Thyroid gland (tissue), 4 donors: Measurements from ENCODE around the gene CCL17. TPM values are rescaled to one million over a fixed set of nuclear protein-coding genes. Genes with fewer than 3 reads are reported as not detected.
"Not testable (repeated sequence)": the region's sequence is repeated elsewhere in the genome, so short reads cannot be mapped to it uniquely, and the experiment has no call there.

Experiments used
- DNase-seq, 2 donors: peaks; one replicate each; pipeline ENCODE4 v3.0.0-alpha.2; 2019
- H3K27ac ChIP-seq, 3 donors: fragments of 200-600 bp; sonication (generic); 1 replicate in 2 of 3; 2 replicates in 1 of 3; pipeline ENCODE4 v1.5.1; 2016 to 2019; ENCODE audit warnings: mild to moderate bottlenecking in 1 of 3, moderate library complexity in 1 of 3
- H3K27me3 ChIP-seq: fragments of 200-600 bp; sonication (generic); one replicate; pipeline ENCODE4 v1.5.1; 2019
- H3K36me3 ChIP-seq, 2 donors: fragments of 200-600 bp; sonication (generic); one replicate each; pipeline ENCODE4 v1.5.1; 2016 to 2019
- H3K4me1 ChIP-seq, 2 donors: fragments of 200-600 bp; sonication (generic); one replicate each; pipeline ENCODE4 v1.5.1; 2017 to 2019
- H3K4me3 ChIP-seq, 3 donors: fragments of 200-600 bp; sonication (generic); replicated peaks in 1 of 3; 1 replicate in 2 of 3; 2 replicates in 1 of 3; pipeline ENCODE4 v1.5.1; 2016; ENCODE audit warnings: mild to moderate bottlenecking in 1 of 3
- H3K9me3 ChIP-seq: fragments of 200-600 bp; sonication (generic); one replicate; pipeline ENCODE4 v1.5.1; 2017
- POLR2A ChIP-seq, 2 donors: fragments of 450-650 bp; IDR thresholded peaks; one replicate each; pipeline ENCODE4 v1.6.1; 2017; ENCODE audit warnings: antibody characterized with exemption in 2 of 2, mild to moderate bottlenecking in 2 of 2, moderate library complexity in 1 of 2
- WGBS, 2 donors: methylation state at CpG; one replicate each; pipeline ENCODE4 v1.1.5; 2017; 5-methylcytosine and 5-hydroxymethylcytosine counted together
- intact Hi-C: fragments of 100-400 bp; cut with DNase I; formaldehyde crosslinking; loops from one replicate; pipeline ENCODE4 v1.15.1; 2023
- total RNA-seq, 4 donors: library from RNA; depleted of rRNA; stranded (reverse); fragments of >200 nt; gene quantifications; one replicate each; pipeline ENCODE4 v1.2.3, GENCODE V29; 2016
- TF ChIP-seq, protein P1 (sequence below), 6 experiments: fragments of 200-600 bp in 3 of 6; fragments of 450-650 bp in 3 of 6; sonication (generic) in 3 of 6; IDR thresholded peaks; one replicate each; pipeline ENCODE4 v1.5.1; 2016 to 2019; ENCODE audit warnings: antibody characterized with exemption in 6 of 6, mild to moderate bottlenecking in 2 of 6, inconsistent platforms in 1 of 6, moderate library complexity in 1 of 6

Gene CCL17
- total RNA-seq, 4 donors from 2014 or later, result not detected

DNA sequence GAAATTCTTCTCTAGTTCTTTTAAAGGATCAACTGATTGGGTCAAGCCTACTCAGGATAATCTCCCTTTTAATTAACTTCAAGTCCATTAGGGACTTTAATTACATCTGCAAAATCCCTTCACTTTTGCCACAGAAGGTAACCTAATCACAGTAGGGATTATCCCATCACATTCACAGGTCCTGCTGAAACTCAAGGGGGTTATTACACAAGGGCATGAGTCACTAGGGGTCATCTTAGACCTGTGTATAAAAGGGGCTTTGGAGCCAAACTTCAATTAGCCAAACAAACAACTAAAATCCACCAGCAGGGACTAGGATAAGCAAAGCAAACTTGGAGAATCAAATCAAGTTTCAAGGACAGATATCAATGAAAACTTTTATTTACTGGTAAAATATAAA is 23.3 kb downstream of the CCL17 start:
- intact Hi-C loops, result no loop called here
- Histone ChIP-seq H3K27ac (no peak overlapping the region), H3K9me3 (no peaks in the 10 kb centered on the region), H3K4me3 (no peak overlapping the region), H3K4me1 (peaks cover 0 to 12% of the 10 kb centered on the region in 2 donors), H3K27me3 (no peaks in the 10 kb centered on the region), H3K36me3 (peaks cover 27 to 50% of the 10 kb centered on the region in 2 donors)
- TF ChIP-seq POLR2A (IDR thresholded peaks at IDR 0.05), result no peak
- no peak for DNase-seq

DNA sequence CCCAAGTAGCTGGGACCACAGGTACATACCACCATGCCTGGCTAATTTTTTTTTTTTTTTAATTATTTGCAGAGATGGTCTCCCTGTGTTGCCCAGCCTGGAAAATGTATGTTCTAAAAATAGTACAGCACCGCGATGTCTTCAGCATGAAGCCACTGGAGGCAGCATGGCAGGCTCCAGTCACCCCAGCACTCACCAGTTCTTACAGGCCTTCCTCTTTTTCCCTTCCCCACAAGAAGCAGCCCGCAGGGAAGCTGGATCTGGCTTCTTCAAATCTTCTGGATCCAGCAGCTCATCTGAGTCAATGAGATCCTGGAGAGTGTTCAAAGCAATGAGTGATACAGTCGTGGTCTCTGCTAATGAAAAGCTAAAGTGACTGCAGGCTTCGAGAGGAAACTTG is 26.4 kb downstream of the CCL17 start:
- TF ChIP-seq, protein P1, sequence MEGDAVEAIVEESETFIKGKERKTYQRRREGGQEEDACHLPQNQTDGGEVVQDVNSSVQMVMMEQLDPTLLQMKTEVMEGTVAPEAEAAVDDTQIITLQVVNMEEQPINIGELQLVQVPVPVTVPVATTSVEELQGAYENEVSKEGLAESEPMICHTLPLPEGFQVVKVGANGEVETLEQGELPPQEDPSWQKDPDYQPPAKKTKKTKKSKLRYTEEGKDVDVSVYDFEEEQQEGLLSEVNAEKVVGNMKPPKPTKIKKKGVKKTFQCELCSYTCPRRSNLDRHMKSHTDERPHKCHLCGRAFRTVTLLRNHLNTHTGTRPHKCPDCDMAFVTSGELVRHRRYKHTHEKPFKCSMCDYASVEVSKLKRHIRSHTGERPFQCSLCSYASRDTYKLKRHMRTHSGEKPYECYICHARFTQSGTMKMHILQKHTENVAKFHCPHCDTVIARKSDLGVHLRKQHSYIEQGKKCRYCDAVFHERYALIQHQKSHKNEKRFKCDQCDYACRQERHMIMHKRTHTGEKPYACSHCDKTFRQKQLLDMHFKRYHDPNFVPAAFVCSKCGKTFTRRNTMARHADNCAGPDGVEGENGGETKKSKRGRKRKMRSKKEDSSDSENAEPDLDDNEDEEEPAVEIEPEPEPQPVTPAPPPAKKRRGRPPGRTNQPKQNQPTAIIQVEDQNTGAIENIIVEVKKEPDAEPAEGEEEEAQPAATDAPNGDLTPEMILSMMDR (IDR thresholded peaks at IDR 0.05), result no peak
- no peak for TF ChIP-seq POLR2A (IDR thresholded peaks at IDR 0.05)
- DNase-seq, result no peak
- no peak overlapping the region for H3K27ac ChIP-seq
- no peak overlapping the region for H3K4me3 ChIP-seq
- H3K4me1 ChIP-seq, result no peaks in the 10 kb centered on the region
- no peaks in the 10 kb centered on the region for H3K27me3 ChIP-seq
- peaks cover 53 to 82% of the 10 kb centered on the region in 2 donors for H3K36me3 ChIP-seq
- no peaks in the 10 kb centered on the region for H3K9me3 ChIP-seq
- 89 to 90% methylated on average over 5 of the region's 5 CpGs for WGBS, 2 donors
- intact Hi-C loops, result no loop called here

DNA sequence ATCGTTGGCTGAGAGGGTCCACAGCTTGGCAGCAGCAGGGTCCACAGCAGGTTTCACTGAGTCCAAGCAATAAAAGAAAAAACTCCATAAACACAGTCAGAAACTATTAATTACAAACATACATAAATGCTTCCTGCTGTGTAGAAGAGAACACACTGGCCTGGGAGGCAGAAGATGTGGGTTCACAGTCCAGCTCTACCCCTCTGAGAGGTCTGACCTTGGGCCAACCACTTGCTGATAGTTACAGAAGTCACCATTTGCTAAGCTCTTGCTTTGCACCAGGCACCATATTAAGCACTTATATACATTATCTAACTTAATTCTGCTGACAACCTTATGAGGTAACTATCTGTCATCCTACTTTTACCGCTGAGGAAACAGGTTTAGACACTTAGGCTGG is 27.9 kb downstream of the CCL17 start:
- Histone ChIP-seq H3K4me1 (no peaks in the 10 kb centered on the region), H3K36me3 (peaks cover 53 to 86% of the 10 kb centered on the region in 2 donors), H3K4me3 (no peak overlapping the region), H3K9me3 (no peaks in the 10 kb centered on the region), H3K27ac (no peak overlapping the region), H3K27me3 (no peaks in the 10 kb centered on the region)
- TF ChIP-seq POLR2A (IDR thresholded peaks at IDR 0.05), result no peak
- TF ChIP-seq, protein P1 (IDR thresholded peaks at IDR 0.05), result no peak
- DNase-seq, result no peak
- 89 to 94% methylated on average over 2 of the region's 2 CpGs for whole genome bisulfite sequencing, 2 donors
- intact Hi-C loops, result no loop called here

DNA sequence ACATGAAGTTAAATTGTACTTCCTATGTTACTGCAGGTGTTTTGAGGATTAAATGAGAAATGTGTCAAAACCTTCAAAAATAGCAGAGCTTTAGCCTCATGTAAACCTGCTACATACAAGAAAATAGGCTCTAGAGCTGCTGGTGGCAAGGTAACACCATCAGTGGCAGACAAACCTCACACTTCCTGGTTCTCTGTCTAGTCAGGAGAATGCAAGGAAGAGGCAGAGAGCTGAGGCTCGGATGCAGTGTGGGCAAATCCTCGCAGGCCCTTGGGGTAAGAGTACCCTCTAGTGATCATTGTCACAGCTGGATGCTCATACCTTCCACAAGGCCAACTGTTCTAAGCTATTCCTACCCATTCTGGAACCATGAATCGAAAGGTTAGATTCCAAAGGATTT is 28.4 kb downstream of the CCL17 start:
- TF ChIP-seq, protein P1 (IDR thresholded peaks at IDR 0.05), result no peak
- TF ChIP-seq POLR2A (IDR thresholded peaks at IDR 0.05), result no peak
- H3K4me1 ChIP-seq, result no peaks in the 10 kb centered on the region
- no peaks in the 10 kb centered on the region for H3K27me3 ChIP-seq
- no peak overlapping the region for H3K4me3 ChIP-seq
- DNase-seq, result no peak
- no peak overlapping the region for H3K27ac ChIP-seq
- intact Hi-C loops, result no loop called here
- H3K36me3 ChIP-seq, result peaks cover 53 to 84% of the 10 kb centered on the region in 2 donors
- H3K9me3 ChIP-seq, result no peaks in the 10 kb centered on the region
- 83 to 87% methylated on average over 3 of the region's 3 CpGs for WGBS, 2 donors

DNA sequence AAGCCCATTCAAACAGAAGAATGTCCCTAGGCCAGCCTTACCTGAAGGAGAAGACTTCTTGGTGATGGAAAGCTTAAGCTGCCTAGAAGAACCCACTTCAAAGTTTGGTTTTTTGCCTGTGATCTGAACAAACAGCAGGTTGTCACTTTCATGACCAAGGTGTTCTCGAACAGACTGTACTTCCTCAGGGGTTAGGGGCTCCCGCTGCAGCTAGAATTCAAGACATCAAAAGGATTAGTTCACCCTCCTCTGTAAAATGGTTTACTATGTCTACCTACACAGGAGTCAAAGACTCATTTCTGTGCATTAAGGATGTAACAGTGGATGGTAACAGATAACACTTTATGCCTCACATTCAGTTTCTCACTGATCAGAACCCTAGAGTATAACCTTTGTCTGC is 29.4 kb downstream of the CCL17 start:
- peaks cover 53 to 74% of the 10 kb centered on the region in 2 donors for H3K36me3 ChIP-seq
- no peaks in the 10 kb centered on the region for H3K4me1 ChIP-seq
- H3K4me3 ChIP-seq, result no peak overlapping the region
- no peak for TF ChIP-seq POLR2A (IDR thresholded peaks at IDR 0.05)
- TF ChIP-seq, protein P1 (IDR thresholded peaks at IDR 0.05), result no peak
- no peaks in the 10 kb centered on the region for H3K9me3 ChIP-seq
- H3K27me3 ChIP-seq, result no peaks in the 10 kb centered on the region
- no peak overlapping the region for H3K27ac ChIP-seq
- DNase-seq, result no peak
- 90 to 91% methylated on average over 2 of the region's 2 CpGs for WGBS, 2 donors
- intact Hi-C loops, result no loop called here

DNA sequence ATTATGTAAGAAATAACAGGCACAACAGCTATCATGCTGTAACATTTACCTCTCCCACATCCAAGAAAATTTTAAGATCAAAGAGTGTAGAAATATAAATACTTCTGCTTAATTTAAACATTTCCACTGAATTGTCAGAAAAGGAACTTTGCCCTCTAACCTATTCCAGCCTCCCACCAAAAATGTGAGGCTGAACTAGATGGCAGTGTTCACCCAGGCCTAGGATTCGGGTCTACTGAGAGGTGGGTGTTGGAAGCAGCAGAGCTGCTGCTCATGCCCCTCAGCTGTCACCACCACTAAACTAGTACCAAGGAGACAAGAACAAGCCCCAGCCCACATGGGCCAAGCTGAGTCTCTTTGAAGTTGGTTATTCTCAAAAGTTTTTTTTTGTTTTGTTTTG is 31.3 kb downstream of the CCL17 start:
- Histone ChIP-seq H3K4me3 (no peak overlapping the region), H3K27ac (no peak overlapping the region), H3K27me3 (no peaks in the 10 kb centered on the region), H3K36me3 (peaks cover 46 to 60% of the 10 kb centered on the region in 2 donors), H3K4me1 (no peaks in the 10 kb centered on the region), H3K9me3 (no peaks in the 10 kb centered on the region)
- 85 to 88% methylated on average over 1 of the region's 1 CpG for WGBS, 2 donors
- no peak for TF ChIP-seq POLR2A (IDR thresholded peaks at IDR 0.05)
- TF ChIP-seq, protein P1 (IDR thresholded peaks at IDR 0.05), result no peak
- intact Hi-C loops, result no loop called here
- DNase-seq, result no peak

DNA sequence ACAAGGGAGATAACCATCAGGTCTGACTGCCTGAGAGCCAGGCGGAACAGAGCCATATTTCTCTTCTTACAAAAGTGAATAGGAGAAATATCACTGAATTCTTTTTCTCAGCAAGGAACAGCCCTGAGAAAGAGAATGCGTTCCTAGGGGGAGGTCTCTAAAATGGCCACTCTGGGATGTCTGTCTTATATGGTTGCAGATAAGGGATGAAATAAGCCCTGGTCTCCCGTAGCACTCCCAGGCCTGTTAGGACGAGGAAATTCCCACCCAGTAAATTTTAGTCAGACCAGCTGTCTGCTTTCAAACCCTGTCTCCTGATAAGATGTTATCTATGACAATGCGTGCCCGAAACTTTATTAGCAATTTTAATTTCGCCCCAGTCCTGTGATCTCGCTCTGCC is 35.4 kb downstream of the CCL17 start:
- H3K4me3 ChIP-seq, H3K9me3 ChIP-seq, H3K4me1 ChIP-seq, intact Hi-C loops, H3K27ac ChIP-seq, DNase-seq, H3K27me3 ChIP-seq: not testable (repeated sequence)
- WGBS, 2 donors, result 98 to 99% methylated on average over 8 of the region's 8 CpGs
- H3K36me3 ChIP-seq, result peaks cover 11 to 19% of the 10 kb centered on the region in 2 donors

DNA sequence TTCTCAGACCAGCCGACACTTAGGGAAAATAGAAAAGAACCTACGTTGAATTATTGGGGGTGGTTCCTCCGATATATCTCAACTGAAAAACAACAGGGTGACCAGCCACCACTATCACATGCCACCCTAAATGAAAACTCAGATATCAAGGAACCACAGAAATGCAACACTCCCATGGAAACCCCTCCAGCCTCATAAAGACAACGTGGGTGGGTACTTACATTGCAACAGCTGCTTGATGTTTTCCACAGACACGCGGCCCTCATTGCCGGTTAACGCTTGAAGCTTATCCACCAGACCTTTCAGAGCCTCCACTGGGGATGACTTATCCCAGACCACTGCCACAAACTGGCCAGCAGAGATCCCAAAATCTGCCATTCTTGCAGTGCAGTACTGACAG is 36.0 kb downstream of the CCL17 start:
- peaks cover 5 to 13% of the 10 kb centered on the region in 2 donors for H3K36me3 ChIP-seq
- 97 to 98% methylated on average over 8 of the region's 8 CpGs for WGBS, 2 donors
- DNase-seq, intact Hi-C loops, H3K27me3 ChIP-seq, H3K4me3 ChIP-seq, H3K9me3 ChIP-seq, H3K4me1 ChIP-seq, H3K27ac ChIP-seq: not testable (repeated sequence)
